HepG2 (cell line): ENCODE data around the gene LMF2. TPM values are rescaled to one million over a fixed set of nuclear protein-coding genes. Genes with fewer than 3 reads are reported as not detected.
A peak's percentile ranks its signal among the peaks of the same experiment; 100 is the strongest.

Source experiments
- AGO1 ChIP-seq: fragments of 200-400 bp; formaldehyde crosslinking; IDR thresholded peaks from 2 replicates; pipeline ENCODE4 v1.6.1; 2017; ENCODE audit warnings: mild to moderate bottlenecking, low read depth, low read length, moderate library complexity; ENCODE audit not compliant: poor library complexity, severe bottlenecking
- CC2D1A ChIP-seq: sonication (generic); formaldehyde crosslinking; IDR thresholded peaks from 2 replicates; pipeline ENCODE4 v1.8.1; 2023; ENCODE audit warnings: mild to moderate bottlenecking, missing genetic modification reagents
- ERF ChIP-seq: IDR thresholded peaks from 2 replicates; pipeline ENCODE4 v1.6.1; 2018; ENCODE audit warnings: missing biosample characterization, missing genetic modification reagents
- FOXO1 ChIP-seq: sonication (generic); formaldehyde crosslinking; IDR thresholded peaks from 2 replicates; pipeline ENCODE4 v1.4.0; 2020; ENCODE audit warnings: missing genetic modification reagents
- HNF4A ChIP-seq: sonication (generic); formaldehyde crosslinking; IDR thresholded peaks from 2 replicates; pipeline ENCODE4 v1.4.0; 2020; ENCODE audit warnings: missing genetic modification reagents
- ISL2 ChIP-seq: sonication (generic); formaldehyde crosslinking; IDR thresholded peaks from 2 replicates; pipeline ENCODE4 v1.5.0; 2020; ENCODE audit warnings: missing genetic modification reagents
- NFRKB ChIP-seq: fragments of 450-650 bp; IDR thresholded peaks from 2 replicates; pipeline ENCODE4 v1.6.1; 2017
- PCBP2 ChIP-seq: fragments of 200-400 bp; formaldehyde crosslinking; optimal IDR thresholded peaks from 2 replicates; pipeline ENCODE3; 2018; ENCODE audit warnings: low read length, low read depth; ENCODE audit not compliant: poor library complexity, severe bottlenecking
- PLRG1 ChIP-seq: fragments of 450-650 bp; conservative IDR thresholded peaks from 2 replicates; pipeline ENCODE4 v1.6.1; 2016
- POGZ ChIP-seq: sonication (generic); formaldehyde crosslinking; IDR thresholded peaks from 2 replicates; pipeline ENCODE4 v1.4.0; 2020; ENCODE audit warnings: mild to moderate bottlenecking, missing genetic modification reagents
- PTBP1 ChIP-seq: fragments of 200-400 bp; formaldehyde crosslinking; IDR thresholded peaks from 2 replicates; pipeline ENCODE4 v1.6.1; 2018; ENCODE audit warnings: low read length, low read depth; ENCODE audit not compliant: poor library complexity, severe bottlenecking
- RBAK ChIP-seq: sonication (generic); formaldehyde crosslinking; IDR thresholded peaks from 2 replicates; pipeline ENCODE4 v1.5.1; 2020; ENCODE audit warnings: mild to moderate bottlenecking, missing genetic modification reagents
- REL ChIP-seq: sonication (generic); formaldehyde crosslinking; conservative IDR thresholded peaks from 2 replicates; pipeline ENCODE4 v1.8.0; 2022; ENCODE audit warnings: mild to moderate bottlenecking, missing genetic modification reagents, moderate library complexity
- THAP11 ChIP-seq: IDR thresholded peaks from 2 replicates; pipeline ENCODE4 v1.6.1; 2016; ENCODE audit warnings: missing biosample characterization, missing genetic modification reagents
- THAP9 ChIP-seq: sonication (generic); formaldehyde crosslinking; IDR thresholded peaks from 2 replicates; pipeline ENCODE4; 2020; ENCODE audit warnings: missing genetic modification reagents, mild to moderate bottlenecking, borderline replicate concordance
- ZBTB10 ChIP-seq: sonication (generic); formaldehyde crosslinking; IDR thresholded peaks from 2 replicates; pipeline ENCODE4 v1.4.0; 2020; ENCODE audit warnings: missing genetic modification reagents, borderline replicate concordance
- ZBTB21 ChIP-seq: sonication (generic); formaldehyde crosslinking; IDR thresholded peaks from 2 replicates; pipeline ENCODE4 v1.4.0; 2020; ENCODE audit warnings: missing genetic modification reagents
- ZBTB26 ChIP-seq: IDR thresholded peaks from 2 replicates; pipeline ENCODE4 v1.6.1; 2016; ENCODE audit warnings: missing compliant biosample characterization, missing genetic modification reagents, borderline replicate concordance
- ZNF121 ChIP-seq: sonication (generic); formaldehyde crosslinking; IDR thresholded peaks from 2 replicates; pipeline ENCODE4 v1.5.0; 2020; ENCODE audit warnings: mild to moderate bottlenecking, missing genetic modification reagents
- ZNF207 ChIP-seq: fragments of 450-650 bp; IDR thresholded peaks from 2 replicates; pipeline ENCODE4 v1.6.1; 2016; ENCODE audit warnings: antibody characterized with exemption, borderline replicate concordance
- ZNF350 ChIP-seq: sonication (generic); formaldehyde crosslinking; IDR thresholded peaks from 2 replicates; pipeline ENCODE4 v1.4.0; 2020; ENCODE audit warnings: mild to moderate bottlenecking, low read depth, missing genetic modification reagents, borderline replicate concordance
- ZNF513 ChIP-seq: sonication (generic); formaldehyde crosslinking; conservative IDR thresholded peaks from 2 replicates; pipeline ENCODE4 v1.5.0; 2020; ENCODE audit warnings: missing genetic modification reagents
- ZNF543 ChIP-seq: sonication (generic); formaldehyde crosslinking; IDR thresholded peaks from 2 replicates; pipeline ENCODE4 v1.4.0; 2020; ENCODE audit warnings: mild to moderate bottlenecking, missing genetic modification reagents
- ZNF777 ChIP-seq: sonication (generic); formaldehyde crosslinking; IDR thresholded peaks from 2 replicates; pipeline ENCODE4 v1.4.0; 2020; ENCODE audit warnings: missing genetic modification reagents
- polyA plus RNA-seq, 8 experiments: library from polyadenylated mRNA; depleted of rRNA in 3 of 8; stranded (reverse) in 7 of 8; unstranded in 1 of 8; fragments of >200 nt; fragmentation: Illumina TruSeq in 4 of 8; extraction: Trizol in 4 of 8; gene quantifications; 2 replicates each; pipeline versions ENCODE4 v1.2.1 to v1.2.3, GENCODE V29; 2011 to 2016; ENCODE audit warnings: low read depth in 4 of 8, missing spikeins in 1 of 8, mixed read lengths in 1 of 8; ENCODE audit not compliant: insufficient read depth in 1 of 8
- total RNA-seq, 5 experiments: library from RNA; depleted of rRNA; stranded (reverse); fragments of >200 nt; fragmentation: Illumina TruSeq; extraction: Trizol; gene quantifications; 2 replicates each; pipeline ENCODE4 v1.2.3, GENCODE V29; 2016; ENCODE audit warnings: low read depth in 1 of 5

The LMF2 gene
- total and polyA plus RNA-seq, 2 of the 13 experiments (the other 11 are each of a cell fraction or from before 2014, with no cell fraction given), result 23.3 to 30.6 TPM

GRCh38 chr22:50507421-50507990, at the start of gene LMF2 (continued):
- no peak for TF ChIP-seq ZBTB21 (CRISPR knock-in tag)
- no peak for TF ChIP-seq HNF4A (CRISPR knock-in tag)
- TF ChIP-seq PCBP2, result no peak
- 0 out of 2 replicates have a peak, but pooled peaks have one; percentile 25 for TF ChIP-seq ERF
- no peak for TF ChIP-seq ISL2 (CRISPR knock-in tag)
- no peak for TF ChIP-seq POGZ
- no peak; the same call in 1 of the 2 replicates for TF ChIP-seq ZNF777 (CRISPR knock-in tag)
- no peak for TF ChIP-seq ZNF513
- no peak for TF ChIP-seq FOXO1 (CRISPR knock-in tag)
- no peak for TF ChIP-seq RBAK (CRISPR knock-in tag)
- peak; percentile 58; the same call in 1 of the 2 replicates for TF ChIP-seq ZNF543 (CRISPR knock-in tag)
- no peak for TF ChIP-seq PTBP1
- TF ChIP-seq ZBTB26 (CRISPR knock-in tag), result no peak
- no peak for TF ChIP-seq NFRKB
- TF ChIP-seq PLRG1, result no peak
- TF ChIP-seq ZNF207, result no peak
- no peak for TF ChIP-seq ZNF121
- TF ChIP-seq THAP9, result no peak; the same call in 1 of the 2 replicates
- no peak for TF ChIP-seq ZNF350 (CRISPR knock-in tag)
- no peak for TF ChIP-seq REL (CRISPR knock-in tag)
- 0 out of 2 replicates have a peak, but pooled peaks have one; percentile 36 for TF ChIP-seq ZBTB10 (CRISPR knock-in tag)
- TF ChIP-seq CC2D1A (CRISPR knock-in tag), result no peak
- TF ChIP-seq AGO1, result no peak
- no peak for TF ChIP-seq THAP11 (CRISPR knock-in tag)
